ENCODE results near the gene PEX1. TPM values are rescaled to one million over a fixed set of nuclear protein-coding genes. Genes with fewer than 3 reads are reported as not detected.

Gene PEX1
- total RNA-seq (2021) (13.4 and 20.2 TPM in 2 replicates), Bru-seq, nascent RNA (percentile 69 among the genes with signal in this experiment), BruChase-seq, experiment 1, labeled RNA remaining after a 2-hour chase (percentile 78 among the genes with signal in this experiment), BruChase-seq, experiment 2, labeled RNA remaining after a 6-hour chase (percentile 69 among the genes with signal in this experiment)
- long read RNA-seq, full-length matches to known transcripts = 7 of 12 reads
- long read RNA-seq, partial matches to known transcripts = 4 of 12 reads
- long read RNA-seq, other reads (novel, unspliced or antisense) = 1 of 12 reads

DNA sequence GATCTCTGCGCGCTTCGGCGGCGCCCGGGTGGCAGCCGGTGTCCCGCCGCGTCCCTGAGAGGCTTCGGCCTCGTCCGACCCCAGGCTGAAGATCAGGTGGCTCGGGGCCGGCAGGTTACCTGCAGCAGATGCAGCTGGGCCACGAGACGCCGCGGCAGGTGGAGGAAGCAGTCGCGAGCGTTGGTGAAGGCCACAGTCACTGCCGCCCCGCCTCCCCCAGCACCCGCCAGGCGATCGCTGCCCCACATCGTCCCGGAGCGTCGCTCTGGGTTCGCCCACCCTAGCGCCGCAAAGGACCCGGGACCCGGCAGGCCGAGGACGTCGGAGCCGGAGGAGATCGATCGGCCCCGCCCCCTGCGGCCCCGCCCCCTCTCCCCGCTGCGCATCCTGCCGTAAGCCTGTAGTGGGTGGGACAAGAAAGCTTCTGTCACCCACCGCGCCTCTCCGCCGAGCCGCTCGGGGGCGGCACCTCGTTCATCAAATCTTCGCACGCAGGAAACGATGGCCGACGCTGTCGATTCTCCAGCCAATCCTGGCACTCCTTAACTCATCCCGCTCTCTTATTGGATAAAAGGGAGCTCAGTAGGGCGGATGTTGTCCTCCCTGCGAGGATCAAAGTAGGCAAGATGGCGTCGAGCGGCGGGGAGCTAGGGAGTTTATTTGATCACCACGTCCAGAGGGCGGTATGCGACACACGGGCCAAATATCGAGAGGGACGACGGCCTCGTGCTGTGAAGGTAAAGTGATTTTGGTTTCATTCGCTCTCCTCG lies at the start of gene PEX1, which contains the start of gene RBM48:
Gene PEX1, minus strand, starts transcription at position 333 of the 770 bp plus-strand sequence. Its CDS starts 85 bp downstream, at position 248.
Gene RBM48, plus strand, starts transcription at position 608 of the 770 bp plus-strand sequence. Its CDS starts 19 bp downstream, at position 627.
- Histone ChIP-seq H4K20me1 (ENCODE audit: insufficient read depth) (no peaks in the 10 kb centered on the region; the same call in 1 of the 2 replicates), H3K36me3 (ENCODE audit: low read depth) (peaks cover 24% of the 10 kb centered on the region), H3F3A (ENCODE audit: insufficient read depth, low read depth) (0 out of 2 replicates have a peak, but pooled peaks cover 8% of the 10 kb centered on the region), H2AFZ (peak within 1 kb of the TSS; percentile 97), H3K9me3 (ENCODE audit: insufficient read depth, low read depth) (no peaks in the 10 kb centered on the region), H3K4me3 (peak within 1 kb of the TSS; percentile 95), H3K4me1 (replicated peaks; ENCODE audit: insufficient read depth) (peaks cover 18% of the 10 kb centered on the region), H3K79me2 (ENCODE audit: low read depth) (peaks cover 57% of the 10 kb centered on the region), H3K4me2 (peak within 1 kb of the TSS; percentile 91), H3K9me2 (ENCODE audit: insufficient read depth) (no peaks in the 10 kb centered on the region), H3K27ac (peak within 1 kb of the TSS; percentile 52), H3K27me3 (ENCODE audit: insufficient read depth, low read depth) (no peaks in the 10 kb centered on the region)
- ChIA-PET CTCF (interaction anchor here (0.5 to 1.0 kb wide), 18 partner anchors 24 to 1009 kb away, joined by 3 to 18 read pairs (median 4); partner anchors contain the start of genes FAM133B, GATAD1 and VPS50), POLR2A (ENCODE audit: unreplicated experiment) (interaction anchor here (0.5 to 1.0 kb wide), 13 partner anchors 11 to 1434 kb away, joined by 3 to 12 read pairs (median 4); partner anchors contain the start of gene FAM133B)
- TF ChIP-seq, protein P1, sequence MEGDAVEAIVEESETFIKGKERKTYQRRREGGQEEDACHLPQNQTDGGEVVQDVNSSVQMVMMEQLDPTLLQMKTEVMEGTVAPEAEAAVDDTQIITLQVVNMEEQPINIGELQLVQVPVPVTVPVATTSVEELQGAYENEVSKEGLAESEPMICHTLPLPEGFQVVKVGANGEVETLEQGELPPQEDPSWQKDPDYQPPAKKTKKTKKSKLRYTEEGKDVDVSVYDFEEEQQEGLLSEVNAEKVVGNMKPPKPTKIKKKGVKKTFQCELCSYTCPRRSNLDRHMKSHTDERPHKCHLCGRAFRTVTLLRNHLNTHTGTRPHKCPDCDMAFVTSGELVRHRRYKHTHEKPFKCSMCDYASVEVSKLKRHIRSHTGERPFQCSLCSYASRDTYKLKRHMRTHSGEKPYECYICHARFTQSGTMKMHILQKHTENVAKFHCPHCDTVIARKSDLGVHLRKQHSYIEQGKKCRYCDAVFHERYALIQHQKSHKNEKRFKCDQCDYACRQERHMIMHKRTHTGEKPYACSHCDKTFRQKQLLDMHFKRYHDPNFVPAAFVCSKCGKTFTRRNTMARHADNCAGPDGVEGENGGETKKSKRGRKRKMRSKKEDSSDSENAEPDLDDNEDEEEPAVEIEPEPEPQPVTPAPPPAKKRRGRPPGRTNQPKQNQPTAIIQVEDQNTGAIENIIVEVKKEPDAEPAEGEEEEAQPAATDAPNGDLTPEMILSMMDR (conservative IDR thresholded peaks at IDR 0.05) = peak; percentile 50
- TF ChIP-seq EZH2 (IDR thresholded peaks at IDR 0.05; ENCODE audit: low read depth) = no peak
- peak; percentile 97 to 99 for DNase-seq
- BruUV-seq (replicated peaks) = TSS peak; percentile 59
- intact Hi-C loops (cut with micrococcal nuclease; ENCODE audit: unreplicated experiment) = loop anchor here (1.0 to 5.0 kb wide), 6 partner anchors 66 to 704 kb away; partner anchors contain the start of genes GATAD1, MTERF1 and VPS50

DNA sequence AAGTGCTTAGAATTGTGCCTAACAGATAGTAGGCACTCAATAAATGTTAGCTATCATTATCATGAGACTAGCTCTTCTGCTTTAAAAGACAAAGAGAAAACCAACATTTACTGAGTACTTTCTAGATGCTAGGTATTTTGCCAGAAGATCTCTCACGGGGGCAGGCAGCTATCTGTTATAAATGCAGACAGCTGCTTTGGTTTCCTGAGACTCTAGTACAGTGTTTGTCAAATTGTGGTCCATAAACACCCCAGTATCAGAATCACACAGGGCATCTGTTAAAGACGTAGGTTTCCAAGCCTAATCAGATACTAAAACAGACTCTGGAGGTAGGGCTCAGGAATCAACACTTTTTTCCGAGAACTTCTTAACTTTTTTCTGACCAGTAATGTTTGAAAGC lies 48.0 kb upstream of the PEX1 start:
- no peaks in the 10 kb centered on the region for H3K27me3 ChIP-seq (ENCODE audit: insufficient read depth, low read depth)
- intact Hi-C loops (cut with micrococcal nuclease; ENCODE audit: unreplicated experiment) = no loop called here
- H3F3A ChIP-seq (ENCODE audit: insufficient read depth, low read depth) = no peaks in the 10 kb centered on the region; the same call in 1 of the 2 replicates
- H3K79me2 ChIP-seq (ENCODE audit: low read depth) = peaks cover 9% of the 10 kb centered on the region
- H3K9me3 ChIP-seq (ENCODE audit: insufficient read depth, low read depth) = no peaks in the 10 kb centered on the region
- H3K9me2 ChIP-seq (ENCODE audit: insufficient read depth) = no peaks in the 10 kb centered on the region
- no peak overlapping the region for H2AFZ ChIP-seq
- peaks cover 51% of the 10 kb centered on the region for H3K36me3 ChIP-seq (ENCODE audit: low read depth)
- no peak overlapping the region for H3K4me2 ChIP-seq
- no peak overlapping the region for H3K27ac ChIP-seq
- no peak for DNase-seq
- H4K20me1 ChIP-seq (ENCODE audit: insufficient read depth) = peaks cover 20% of the 10 kb centered on the region
- no peaks in the 10 kb centered on the region for H3K4me1 ChIP-seq (replicated peaks; ENCODE audit: insufficient read depth)
- no peak overlapping the region for H3K4me3 ChIP-seq
- BruUV-seq (replicated peaks) = no TSS peak
- no peak for TF ChIP-seq EZH2 (IDR thresholded peaks at IDR 0.05; ENCODE audit: low read depth)
- TF ChIP-seq, protein P1 (conservative IDR thresholded peaks at IDR 0.05) = no peak
- ChIA-PET CTCF (interaction anchor here (0.6 kb wide), 1 partner anchor 733 kb away, joined by 3 read pairs; no protein-coding TSS in a partner anchor), POLR2A (ENCODE audit: unreplicated experiment) (no interaction called here)

DNA sequence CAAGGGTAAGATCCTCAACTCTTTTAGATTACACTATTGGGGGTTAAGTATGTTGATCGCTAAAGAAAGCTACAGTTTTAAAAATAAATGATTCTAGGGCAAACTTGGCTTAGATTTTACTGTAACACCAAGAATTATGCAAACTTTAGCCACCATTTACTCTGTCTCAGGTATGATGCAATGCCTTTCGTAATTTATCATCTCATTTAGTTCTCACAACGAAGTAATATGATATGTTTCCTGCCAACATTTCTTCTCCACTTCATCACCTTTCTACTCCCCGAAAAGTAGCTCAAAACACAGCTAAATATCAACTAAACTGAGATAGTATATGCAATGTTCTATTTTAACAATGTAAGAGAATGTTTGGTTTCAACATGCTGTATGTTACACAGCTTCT lies 40.8 kb upstream of the PEX1 start:
- ChIA-PET CTCF (no interaction called here), POLR2A (ENCODE audit: unreplicated experiment) (interaction anchor here (0.6 kb wide), 1 partner anchor 705 kb away, joined by 4 read pairs; no protein-coding TSS in a partner anchor)
- no peaks in the 10 kb centered on the region; the same call in 1 of the 2 replicates for H3F3A ChIP-seq (ENCODE audit: insufficient read depth, low read depth)
- no peaks in the 10 kb centered on the region for H3K9me3 ChIP-seq (ENCODE audit: insufficient read depth, low read depth)
- H3K4me2 ChIP-seq = no peak overlapping the region
- H3K27me3 ChIP-seq (ENCODE audit: insufficient read depth, low read depth) = no peaks in the 10 kb centered on the region
- no peaks in the 10 kb centered on the region for H3K79me2 ChIP-seq (ENCODE audit: low read depth)
- no peaks in the 10 kb centered on the region for H3K9me2 ChIP-seq (ENCODE audit: insufficient read depth)
- no peaks in the 10 kb centered on the region for H3K4me1 ChIP-seq (replicated peaks; ENCODE audit: insufficient read depth)
- H3K36me3 ChIP-seq (ENCODE audit: low read depth) = peaks cover 49% of the 10 kb centered on the region
- no peak for TF ChIP-seq EZH2 (IDR thresholded peaks at IDR 0.05; ENCODE audit: low read depth)
- TF ChIP-seq, protein P1 (conservative IDR thresholded peaks at IDR 0.05) = no peak
- H2AFZ ChIP-seq = no peak overlapping the region
- intact Hi-C loops (cut with micrococcal nuclease; ENCODE audit: unreplicated experiment) = no loop called here
- no peak overlapping the region for H3K4me3 ChIP-seq
- DNase-seq = no peak
- no peak overlapping the region for H3K27ac ChIP-seq
- H4K20me1 ChIP-seq (ENCODE audit: insufficient read depth) = no peaks in the 10 kb centered on the region; the same call in none of the 2 replicates
- no TSS peak for BruUV-seq (replicated peaks)
